Measurements from ENCODE around the gene ADGRL1.
"Not testable (repeated sequence)": the region's sequence is repeated elsewhere in the genome, so short reads cannot be mapped to it uniquely, and the experiment has no call there.

ADGRL1 gene

GRCh38 chr19:14185158-14185557, 20.8 kb downstream of the ADGRL1 start:
- Mint-ChIP-seq H3K9me3 (ENCODE audit: low read depth) (no peaks in the 10 kb centered on the region), H3K27me3 (no peaks in the 10 kb centered on the region), H3K27ac (no peak overlapping the region), H3K4me1 (ENCODE audit: low read depth) (no peaks in the 10 kb centered on the region), H3K36me3 (no peaks in the 10 kb centered on the region), H3K4me3 (no peak overlapping the region)

GRCh38 chr19:14183741-14184350, 22.1 kb downstream of the ADGRL1 start:
- Mint-ChIP-seq H3K4me3 (no peak overlapping the region), H3K36me3 (no peaks in the 10 kb centered on the region), H3K9me3 (ENCODE audit: low read depth) (no peaks in the 10 kb centered on the region), H3K4me1 (ENCODE audit: low read depth) (no peaks in the 10 kb centered on the region), H3K27me3 (no peaks in the 10 kb centered on the region), H3K27ac (no peak overlapping the region)

- Mint-ChIP-seq H3K27me3 (no peaks in the 10 kb centered on the region), H3K4me3 (no peak overlapping the region), H3K4me1 (ENCODE audit: low read depth) (no peaks in the 10 kb centered on the region), H3K27ac (no peak overlapping the region), H3K9me3 (ENCODE audit: low read depth) (no peaks in the 10 kb centered on the region), H3K36me3 (no peaks in the 10 kb centered on the region)
Measured at GRCh38 chr19:14182476-14182875, 23.5 kb downstream of the ADGRL1 start.

GRCh38 chr19:14181906-14182305, 24.1 kb downstream of the ADGRL1 start:
- H3K4me1 Mint-ChIP-seq (ENCODE audit: low read depth): no peaks in the 10 kb centered on the region
- no peaks in the 10 kb centered on the region for H3K9me3 Mint-ChIP-seq (ENCODE audit: low read depth)
- H3K36me3 Mint-ChIP-seq: no peaks in the 10 kb centered on the region
- no peaks in the 10 kb centered on the region for H3K27me3 Mint-ChIP-seq
- no peak overlapping the region for H3K27ac Mint-ChIP-seq
- no peak overlapping the region for H3K4me3 Mint-ChIP-seq

GRCh38 chr19:14181199-14181598, 24.8 kb downstream of the ADGRL1 start:
- H3K36me3 Mint-ChIP-seq; H3K27me3 Mint-ChIP-seq; H3K4me1 Mint-ChIP-seq (ENCODE audit: low read depth); H3K27ac Mint-ChIP-seq; H3K9me3 Mint-ChIP-seq (ENCODE audit: low read depth); H3K4me3 Mint-ChIP-seq: not testable (repeated sequence)

- H3K27me3 Mint-ChIP-seq: no peaks in the 10 kb centered on the region
Measured at GRCh38 chr19:14177496-14178074, 28.4 kb downstream of the ADGRL1 start.

GRCh38 chr19:14175351-14175792, 30.6 kb downstream of the ADGRL1 start:
- peaks cover 5% of the 10 kb centered on the region for H3K4me1 Mint-ChIP-seq (ENCODE audit: low read depth)
- no peak overlapping the region for H3K4me3 Mint-ChIP-seq
- no peaks in the 10 kb centered on the region for H3K27me3 Mint-ChIP-seq
- H3K27ac Mint-ChIP-seq: no peak overlapping the region
- no peaks in the 10 kb centered on the region for H3K9me3 Mint-ChIP-seq (ENCODE audit: low read depth)
- peaks cover 12% of the 10 kb centered on the region for H3K36me3 Mint-ChIP-seq

More at GRCh38 chr19:14177496-14178074, 28.4 kb downstream of the ADGRL1 start:
- peaks cover 5% of the 10 kb centered on the region for H3K36me3 Mint-ChIP-seq
- H3K4me3 Mint-ChIP-seq: no peak overlapping the region
- no peak overlapping the region for H3K27ac Mint-ChIP-seq
- H3K4me1 Mint-ChIP-seq (ENCODE audit: low read depth): peaks cover 5% of the 10 kb centered on the region
- no peaks in the 10 kb centered on the region for H3K9me3 Mint-ChIP-seq (ENCODE audit: low read depth)

GRCh38 chr19:14174883-14175282, 31.1 kb downstream of the ADGRL1 start:
- peaks cover 5% of the 10 kb centered on the region for H3K4me1 Mint-ChIP-seq (ENCODE audit: low read depth)
- H3K27ac Mint-ChIP-seq: no peak overlapping the region
- no peak overlapping the region for H3K4me3 Mint-ChIP-seq
- peaks cover 16% of the 10 kb centered on the region for H3K36me3 Mint-ChIP-seq
- no peaks in the 10 kb centered on the region for H3K27me3 Mint-ChIP-seq
- H3K9me3 Mint-ChIP-seq (ENCODE audit: low read depth): no peaks in the 10 kb centered on the region

GRCh38 chr19:14168993-14169392, 37.0 kb downstream of the ADGRL1 start:
- Mint-ChIP-seq H3K9me3 (ENCODE audit: low read depth) (no peaks in the 10 kb centered on the region), H3K4me1 (ENCODE audit: low read depth) (peaks cover 26% of the 10 kb centered on the region), H3K27me3 (no peaks in the 10 kb centered on the region), H3K27ac (peak overlapping the region; percentile 34), H3K36me3 (peaks cover 11% of the 10 kb centered on the region), H3K4me3 (no peak overlapping the region)

GRCh38 chr19:14168259-14168972, 37.6 kb downstream of the ADGRL1 start:
- Mint-ChIP-seq H3K9me3 (ENCODE audit: low read depth) (no peaks in the 10 kb centered on the region), H3K4me3 (peak overlapping the region; percentile 46), H3K36me3 (peaks cover 11% of the 10 kb centered on the region), H3K27me3 (no peaks in the 10 kb centered on the region), H3K27ac (peak overlapping the region; percentile 73), H3K4me1 (ENCODE audit: low read depth) (peaks cover 26% of the 10 kb centered on the region)

GRCh38 chr19:14167576-14168138, 38.3 kb downstream of the ADGRL1 start:
- Mint-ChIP-seq H3K27ac (no peak overlapping the region), H3K27me3 (no peaks in the 10 kb centered on the region), H3K9me3 (ENCODE audit: low read depth) (no peaks in the 10 kb centered on the region), H3K4me1 (ENCODE audit: low read depth) (peaks cover 26% of the 10 kb centered on the region), H3K4me3 (peak overlapping the region; percentile 84), H3K36me3 (peaks cover 11% of the 10 kb centered on the region)

- Mint-ChIP-seq H3K9me3 (ENCODE audit: low read depth) (no peaks in the 10 kb centered on the region), H3K27ac (peak overlapping the region; percentile 66), H3K27me3 (no peaks in the 10 kb centered on the region)
Measured at GRCh38 chr19:14166999-14167575, 38.9 kb downstream of the ADGRL1 start.

GRCh38 chr19:14165990-14166830, 39.8 kb downstream of the ADGRL1 start:
- Mint-ChIP-seq H3K9me3 (ENCODE audit: low read depth) (no peaks in the 10 kb centered on the region), H3K27me3 (no peaks in the 10 kb centered on the region), H3K4me1 (ENCODE audit: low read depth) (peaks cover 26% of the 10 kb centered on the region), H3K27ac (peak overlapping the region; percentile 50), H3K4me3 (peak overlapping the region; percentile 84), H3K36me3 (peaks cover 8% of the 10 kb centered on the region)

More at GRCh38 chr19:14166999-14167575, 38.9 kb downstream of the ADGRL1 start:
- Mint-ChIP-seq H3K4me1 (ENCODE audit: low read depth) (peaks cover 26% of the 10 kb centered on the region), H3K4me3 (peak overlapping the region; percentile 84), H3K36me3 (peaks cover 11% of the 10 kb centered on the region)

- Mint-ChIP-seq H3K4me1 (ENCODE audit: low read depth) (peaks cover 26% of the 10 kb centered on the region), H3K36me3 (no peaks in the 10 kb centered on the region), H3K4me3 (no peak overlapping the region), H3K27ac (no peak overlapping the region), H3K27me3 (no peaks in the 10 kb centered on the region), H3K9me3 (ENCODE audit: low read depth) (no peaks in the 10 kb centered on the region)
Measured at GRCh38 chr19:14164724-14165493, 41.1 kb downstream of the ADGRL1 start.
